Smooth muscle cell of the brain vasculature (primary cell): ENCODE measurements around the gene ZDHHC9.
"Not testable (repeated sequence)": the region's sequence is repeated elsewhere in the genome, so short reads cannot be mapped to it uniquely, and the experiment has no call there.

ENCODE experiments used
- DNase-seq: peaks from one replicate; pipeline ENCODE4 v3.0.0-alpha.2; 2012; ENCODE audit warnings: low read depth, low spot score

The ZDHHC9 gene

GRCh38 chrX:129843459-129844306 is at the start of gene ZDHHC9:
ZDHHC9 (minus strand) TSS chrX:129843886; CDS start chrX:129841945, 1,941 bp downstream.
- peak; percentile 44 for DNase-seq

DNA sequence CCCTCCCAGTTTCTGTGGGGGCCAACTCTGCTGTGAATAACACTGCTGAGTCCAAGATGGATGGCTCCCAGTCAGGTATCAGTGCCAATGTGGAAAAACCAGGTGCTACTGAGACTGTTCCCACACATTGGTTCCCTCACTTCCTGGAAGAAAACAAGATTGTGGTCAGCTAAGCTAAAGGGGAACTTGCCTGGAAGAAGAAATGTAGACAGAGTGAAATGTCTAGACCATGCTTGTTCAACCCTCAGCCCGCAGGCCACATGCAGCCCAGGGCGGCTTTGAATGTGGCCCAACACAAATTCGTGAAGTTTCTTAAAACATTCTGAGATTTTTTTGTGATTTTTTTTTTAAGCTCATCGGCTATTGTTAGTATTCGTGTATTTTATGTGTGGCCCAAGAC is 33.7 kb upstream of the ZDHHC9 start:
- DNase-seq, result no peak

DNA sequence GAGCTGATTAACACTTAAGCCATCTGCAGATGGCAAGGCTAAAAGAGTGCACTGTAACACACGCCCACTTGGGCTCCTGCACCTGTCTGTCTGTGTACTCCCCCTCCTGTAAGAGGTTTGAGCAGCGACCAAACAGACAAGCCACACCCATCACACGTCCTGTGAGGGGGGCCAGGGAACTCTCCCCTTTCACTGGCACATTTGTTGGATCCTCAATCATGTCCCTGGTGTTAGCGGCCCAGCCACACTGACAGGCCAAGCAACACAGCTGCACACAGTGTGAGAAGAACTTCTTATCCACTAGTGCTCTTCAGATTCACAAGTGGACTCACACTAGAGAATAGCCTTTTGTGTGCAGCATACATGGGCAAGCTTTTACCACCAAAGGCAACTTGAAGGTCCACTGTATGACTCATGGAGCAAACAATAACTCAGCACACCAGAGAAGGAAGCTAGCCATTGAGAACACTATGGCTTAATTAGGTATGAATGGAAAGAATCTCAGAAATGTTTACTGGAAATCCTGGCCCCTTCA is 33.2 kb upstream of the ZDHHC9 start:
- DNase-seq, result no peak

- DNase-seq, result no peak
Measured at GRCh38 chrX:129875669-129876068, 32.0 kb upstream of the ZDHHC9 start.

DNA sequence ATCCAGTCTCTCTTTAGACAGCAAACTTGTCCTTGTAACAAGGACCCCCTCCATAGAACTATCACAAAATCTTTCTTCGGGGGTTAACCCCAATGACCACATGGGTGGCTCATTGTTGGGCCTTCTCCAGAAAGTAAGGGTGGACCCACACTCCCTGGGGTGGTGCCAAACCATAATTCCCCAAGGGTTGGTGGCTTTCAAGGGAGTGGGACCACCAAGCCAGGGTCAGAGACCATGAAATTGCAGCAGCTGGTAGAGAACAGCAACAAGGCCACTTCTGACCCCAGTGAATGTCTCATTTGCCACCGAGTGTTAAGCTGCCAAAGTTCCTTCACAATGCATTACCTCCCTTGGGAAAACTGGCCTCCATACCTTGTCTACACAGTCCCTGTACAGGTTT is 28.8 kb upstream of the ZDHHC9 start:
- DNase-seq, result no peak

DNA sequence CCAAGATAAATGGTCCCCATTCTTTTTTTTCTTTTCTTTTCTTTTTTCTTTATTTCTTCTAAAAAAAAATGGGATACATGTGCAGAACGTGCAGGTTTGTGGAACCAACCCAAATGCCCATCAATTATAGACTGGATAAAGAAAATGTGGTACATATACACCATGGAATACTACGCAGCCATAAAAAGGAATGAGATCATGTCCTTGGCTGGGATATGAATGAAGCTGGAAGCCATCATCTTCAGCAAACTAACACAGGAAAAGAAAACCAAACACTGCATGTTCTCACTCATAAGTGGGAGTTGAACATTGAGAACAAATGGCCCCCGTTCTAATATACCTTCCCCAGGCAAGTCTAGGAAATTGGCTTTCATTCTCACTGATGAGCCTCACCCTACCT is 22.6 kb upstream of the ZDHHC9 start:
- not testable (repeated sequence) for DNase-seq

DNA sequence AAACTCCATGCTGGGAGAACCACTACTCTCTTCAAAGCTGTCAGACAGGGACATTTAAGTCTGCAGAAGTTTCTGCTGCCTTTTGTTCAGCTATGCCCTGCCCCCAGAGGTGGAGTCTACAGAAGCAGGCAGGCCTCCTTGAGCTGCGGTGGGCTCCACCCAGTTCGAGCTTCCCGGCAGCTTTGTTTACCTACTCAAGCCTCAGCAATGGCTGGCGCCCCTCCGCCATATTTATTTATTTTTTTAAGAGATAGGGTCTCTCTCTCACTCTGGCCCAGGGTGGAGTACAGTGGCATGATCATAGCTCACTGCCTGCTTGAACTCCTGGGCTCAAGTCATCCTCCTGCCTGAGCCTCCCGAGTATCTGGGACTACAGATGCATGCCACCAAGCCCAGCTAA is 15.4 kb upstream of the ZDHHC9 start:
- DNase-seq, result not testable (repeated sequence)

DNA sequence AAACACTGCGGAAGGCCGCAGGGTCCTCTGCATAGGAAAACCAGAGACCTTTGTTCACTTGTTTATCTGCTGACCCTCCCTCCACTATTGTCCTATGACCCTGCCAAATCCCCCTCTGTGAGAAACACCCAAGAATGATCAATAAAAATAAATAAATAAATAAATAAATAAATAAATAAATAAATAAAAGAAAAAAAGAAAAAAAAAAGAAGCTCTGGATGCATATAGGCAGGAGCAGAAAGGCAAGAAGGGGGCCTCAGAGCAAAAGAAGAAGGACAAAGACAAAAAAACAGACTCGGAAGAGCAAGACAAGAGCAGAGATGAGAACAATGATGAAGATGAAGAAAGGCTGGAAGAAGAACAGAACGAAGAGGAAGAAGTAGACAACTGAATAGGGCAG is 8.1 kb upstream of the ZDHHC9 start:
- not testable (repeated sequence) for DNase-seq

- DNase-seq, result no peak
Measured at GRCh38 chrX:129846716-129847115, 3.0 kb upstream of the ZDHHC9 start.

GRCh38 chrX:129845616-129846190 is 2.0 kb upstream of the ZDHHC9 start:
- no peak for DNase-seq

GRCh38 chrX:129843209-129843458 is 552 bp downstream of the ZDHHC9 start:
- DNase-seq, result no peak

GRCh38 chrX:129842510-129843208 is 1.0 kb downstream of the ZDHHC9 start:
- DNase-seq, result no peak

DNA sequence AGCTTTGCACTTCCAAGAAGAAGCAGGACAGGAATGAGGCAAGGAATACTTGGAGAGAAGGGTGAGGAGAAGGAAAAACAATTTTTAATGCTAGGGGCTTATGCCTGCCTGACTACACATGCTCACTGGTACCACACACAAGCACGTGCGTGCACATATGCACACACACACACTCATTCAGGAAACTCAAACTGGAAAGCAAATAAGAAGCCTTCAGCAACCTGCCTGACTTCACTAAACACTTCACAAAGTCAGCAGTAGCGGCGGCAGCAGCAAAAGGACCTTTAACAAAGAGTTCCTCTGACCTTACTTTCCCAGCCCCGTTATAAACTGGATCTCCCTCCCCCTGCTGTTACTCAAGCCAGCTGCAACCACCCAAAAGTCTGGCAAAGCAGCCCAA is 3.3 kb downstream of the ZDHHC9 start:
- no peak for DNase-seq

GRCh38 chrX:129836827-129837226 is 6.9 kb downstream of the ZDHHC9 start:
- DNase-seq, result no peak

DNA sequence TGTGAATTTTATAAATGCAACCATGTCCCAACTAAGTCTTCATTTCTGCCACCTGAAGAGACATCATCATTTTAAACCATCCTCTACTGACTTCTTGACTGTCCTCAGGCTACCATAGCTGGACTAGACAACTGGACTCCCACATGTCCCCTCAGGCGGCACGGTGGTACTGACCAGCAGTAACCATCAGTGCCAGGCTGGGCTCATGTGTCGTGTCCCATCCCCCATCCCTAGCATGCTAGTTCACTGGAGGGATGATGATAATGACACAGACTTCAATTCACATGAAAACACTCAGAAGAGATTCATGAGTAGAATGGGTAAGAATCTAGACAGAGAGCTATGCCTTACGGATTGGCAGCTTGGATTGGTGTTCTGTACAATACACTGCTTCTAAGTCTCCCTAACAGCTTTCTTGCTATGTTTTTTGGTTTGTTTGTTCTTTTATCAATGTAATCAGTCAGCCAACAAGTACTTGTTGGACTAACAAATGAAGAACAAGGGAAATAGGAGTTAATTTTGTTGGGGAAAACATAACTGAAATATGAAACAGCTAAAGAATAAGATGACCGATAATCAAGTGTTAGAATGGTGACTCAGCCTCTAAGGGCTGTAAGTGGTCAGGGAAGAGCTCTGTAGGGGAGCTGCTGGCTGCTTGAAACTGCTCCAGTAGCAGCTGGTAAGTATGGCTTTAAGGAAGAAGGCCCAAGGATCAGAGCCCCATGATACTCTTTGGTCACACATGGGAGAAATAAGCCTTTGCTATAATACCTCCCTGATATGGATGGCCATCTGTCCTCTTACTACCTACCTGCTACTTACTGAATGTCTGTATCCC is 10.3 kb downstream of the ZDHHC9 start:
- peak; percentile 29 for DNase-seq

- no peak for DNase-seq
Measured at GRCh38 chrX:129831091-129831885, 12.4 kb downstream of the ZDHHC9 start.

GRCh38 chrX:129830494-129830893 is 13.2 kb downstream of the ZDHHC9 start:
- DNase-seq, result no peak

- DNase-seq, result no peak
Measured at GRCh38 chrX:129825746-129826505, 17.8 kb downstream of the ZDHHC9 start.

- DNase-seq, result no peak
Measured at GRCh38 chrX:129824620-129825019, 19.1 kb downstream of the ZDHHC9 start.

- no peak for DNase-seq
Measured at GRCh38 chrX:129823522-129823921, 20.2 kb downstream of the ZDHHC9 start.
